Measurements from ENCODE around the gene DCAF12.

DNA sequence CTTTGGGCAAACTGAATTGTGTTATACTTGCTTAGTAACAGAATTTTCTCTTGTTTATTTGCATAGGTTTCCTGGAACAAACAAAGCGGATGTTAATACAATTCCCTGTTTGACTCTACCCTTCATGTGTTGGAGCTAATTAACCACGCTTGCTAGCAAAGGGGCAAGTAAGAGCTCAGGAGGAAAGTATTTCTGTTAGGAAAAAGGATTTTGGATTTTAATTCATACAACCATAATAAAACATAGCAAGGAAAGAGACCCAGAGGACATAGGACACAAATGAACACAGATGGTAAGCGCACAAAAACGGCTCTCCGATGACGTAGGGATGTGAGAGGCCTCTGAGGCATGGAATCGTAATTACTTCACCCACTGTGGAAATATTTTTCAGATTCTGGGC, 5.1 kb upstream of the DCAF12 start:
- no peak for TF ChIP-seq CTCF (IDR thresholded peaks at IDR 0.05)
- no peak for TF ChIP-seq POLR2A (IDR thresholded peaks at IDR 0.05)
- no peak for TF ChIP-seq POLR2AphosphoS5 (IDR thresholded peaks at IDR 0.05)

Data from breast epithelium (tissue), 3 donors.